H54 (cell line): ENCODE data around the gene NEDD4L.

Source experiments
- DNase-seq: peaks from one replicate; pipeline ENCODE4 v3.0.0; 2011; ENCODE audit warnings: low spot score, mixed read lengths; ENCODE audit not compliant: insufficient read length
- FAIRE-seq: peaks from 3 replicates; lab custom pipeline; 2011; peaks lifted over from hg19 to GRCh38; lab: Jason Lieb, UNC
- POLR2A ChIP-seq: IDR thresholded peaks from 2 replicates; pipeline ENCODE4 v1.6.1; 2011; ENCODE audit warnings: low read depth, mild to moderate bottlenecking, low read length

The NEDD4L gene

GRCh38 chr18:58017267-58017666 lies 26.8 kb upstream of the NEDD4L start:
- FAIRE-seq (no peak), DNase-seq (no peak)
- no peak for TF ChIP-seq POLR2A

DNA sequence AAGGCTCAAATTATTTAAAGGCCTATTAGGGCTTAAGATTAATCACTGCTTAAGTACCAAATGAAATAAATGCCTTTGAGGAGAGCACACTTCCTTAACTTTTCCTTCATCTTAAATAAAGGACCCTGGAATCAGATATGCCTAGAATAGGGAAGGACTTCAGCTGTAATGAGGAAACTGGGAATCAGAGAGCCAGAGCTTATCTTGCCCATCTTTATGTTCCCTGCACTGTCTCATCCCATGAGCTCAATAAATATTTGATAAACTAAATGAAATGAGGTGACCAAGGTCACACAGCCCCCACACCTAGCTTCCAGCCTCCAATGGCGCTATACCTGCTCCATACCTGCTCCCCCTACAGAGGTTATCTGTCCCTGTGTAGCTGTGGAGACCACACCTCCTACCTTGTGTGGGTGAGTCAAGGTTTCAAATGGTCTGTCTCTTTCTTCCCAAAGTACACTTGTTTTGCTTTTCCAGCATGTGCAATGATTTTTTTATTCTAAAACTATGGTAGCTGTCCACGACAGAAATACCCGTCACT lies 23.4 kb upstream of the NEDD4L start:
- no peak for TF ChIP-seq POLR2A
- DNase-seq (no peak), FAIRE-seq (no peak)

DNA sequence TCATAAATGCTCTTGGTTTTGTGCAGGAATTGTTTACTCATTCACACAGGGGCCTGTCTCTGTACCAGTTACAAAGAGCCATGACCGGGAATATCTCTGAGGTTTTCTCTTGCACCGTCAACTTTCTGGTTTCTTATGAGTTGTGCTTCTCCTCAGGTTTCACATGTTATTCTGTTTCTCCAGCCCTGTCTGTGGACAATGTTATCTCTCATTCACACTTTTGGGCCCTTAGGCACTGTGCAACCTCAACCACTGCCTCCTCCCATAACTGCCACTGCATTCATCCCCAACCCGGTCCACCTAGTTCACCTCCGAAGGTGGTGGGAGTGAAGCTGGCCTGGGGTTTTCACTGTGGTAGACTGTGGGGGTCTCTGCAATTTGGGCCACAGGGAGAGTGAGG lies 22.5 kb upstream of the NEDD4L start:
- DNase-seq (no peak), FAIRE-seq (no peak)
- TF ChIP-seq POLR2A: no peak

- TF ChIP-seq POLR2A: no peak
- FAIRE-seq: no peak
- no peak for DNase-seq
Observed at GRCh38 chr18:58023108-58023507, 20.9 kb upstream of the NEDD4L start.

GRCh38 chr18:58024139-58024538 lies 19.9 kb upstream of the NEDD4L start:
- TF ChIP-seq POLR2A: no peak
- DNase-seq (no peak), FAIRE-seq (no peak)

GRCh38 chr18:58025205-58025604 lies 18.8 kb upstream of the NEDD4L start:
- FAIRE-seq (no peak), DNase-seq (no peak)
- no peak for TF ChIP-seq POLR2A

- DNase-seq (no peak), FAIRE-seq (no peak)
- no peak for TF ChIP-seq POLR2A
Observed at GRCh38 chr18:58025733-58026132, 18.3 kb upstream of the NEDD4L start.

- DNase-seq (no peak), FAIRE-seq (no peak)
- no peak for TF ChIP-seq POLR2A
Observed at GRCh38 chr18:58026395-58026794, 17.6 kb upstream of the NEDD4L start.

DNA sequence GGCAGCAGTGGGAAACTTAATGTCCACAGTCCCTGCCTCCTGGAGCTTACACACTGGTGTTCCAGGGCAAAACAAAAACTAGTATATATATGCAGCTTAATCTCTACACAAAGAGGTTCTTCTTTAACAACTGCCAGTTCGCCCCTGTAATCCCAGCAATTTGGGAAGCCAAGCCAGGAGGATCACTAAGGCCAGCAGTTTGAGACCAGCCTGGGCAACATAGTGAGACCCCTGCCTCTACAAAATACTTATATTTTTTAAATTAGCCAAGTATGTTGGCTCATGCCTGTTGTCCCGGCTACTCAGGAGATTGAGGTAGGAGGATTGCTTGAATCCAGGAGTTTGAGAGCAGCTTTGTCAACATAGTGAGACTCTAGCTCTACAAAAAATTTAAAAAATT lies 17.2 kb upstream of the NEDD4L start:
- no peak for TF ChIP-seq POLR2A
- DNase-seq (no peak), FAIRE-seq (no peak)

DNA sequence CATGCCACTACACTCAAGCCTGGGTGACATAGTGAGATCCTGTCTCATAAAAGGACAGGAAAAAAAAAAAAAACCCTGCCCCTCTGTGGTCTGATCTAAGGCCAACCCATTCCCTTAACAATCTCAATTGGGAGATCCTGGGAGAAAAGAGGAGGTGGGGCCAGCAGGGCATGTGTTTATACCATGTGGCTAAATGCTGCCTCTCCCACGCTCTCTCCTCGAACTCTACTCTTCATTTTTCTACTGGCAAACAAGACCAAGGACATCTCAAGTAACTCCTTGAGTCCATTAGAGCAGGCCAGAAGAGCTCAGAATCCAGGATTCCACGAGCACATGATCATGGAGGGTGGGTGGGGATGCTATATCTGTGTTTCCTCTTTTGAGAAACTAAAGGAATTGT lies 16.7 kb upstream of the NEDD4L start:
- no peak for TF ChIP-seq POLR2A
- DNase-seq (no peak), FAIRE-seq (no peak)

- no peak for TF ChIP-seq POLR2A
- DNase-seq (no peak), FAIRE-seq (no peak)
Observed at GRCh38 chr18:58028109-58028784, 15.8 kb upstream of the NEDD4L start.

DNA sequence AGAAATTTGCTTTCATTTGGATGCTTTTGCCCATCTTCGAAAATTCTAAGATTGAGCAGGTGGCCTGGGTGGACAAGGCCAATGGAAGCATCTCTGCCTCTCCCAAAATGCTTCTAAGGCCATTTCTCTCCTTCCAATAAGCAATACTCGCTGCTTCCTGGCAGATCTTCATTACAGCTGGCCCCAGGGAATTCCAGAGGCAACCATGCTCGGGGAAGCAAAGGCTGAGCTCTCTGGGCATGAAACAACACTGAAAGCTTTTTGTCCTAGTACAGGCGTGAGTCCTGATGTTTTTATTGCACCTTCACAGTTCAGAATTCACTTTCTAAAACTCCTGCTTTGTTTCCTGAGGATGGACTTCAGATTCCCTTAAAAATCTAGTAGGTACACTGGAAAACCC lies 11.8 kb upstream of the NEDD4L start:
- TF ChIP-seq POLR2A: no peak
- DNase-seq (no peak), FAIRE-seq (no peak)

DNA sequence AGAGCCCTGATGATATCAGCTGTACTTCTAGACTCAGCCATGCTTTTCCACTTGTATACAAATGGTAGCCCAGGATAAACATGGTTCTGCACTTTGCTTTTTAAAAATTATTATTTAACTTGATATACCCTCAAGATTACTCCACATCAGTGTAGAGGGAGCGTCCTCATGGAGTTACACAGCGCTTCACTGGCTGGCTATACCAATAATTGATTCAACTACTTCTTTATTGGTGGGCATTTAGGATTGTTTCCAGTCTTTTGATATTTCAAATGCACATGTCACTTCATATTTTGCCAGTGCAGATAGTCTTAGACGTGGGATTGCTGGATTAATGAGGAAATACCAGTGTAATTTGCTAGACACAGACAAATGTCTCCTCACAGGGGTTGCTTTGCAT lies 10.8 kb upstream of the NEDD4L start:
- TF ChIP-seq POLR2A: no peak
- FAIRE-seq (no peak), DNase-seq (no peak)

DNA sequence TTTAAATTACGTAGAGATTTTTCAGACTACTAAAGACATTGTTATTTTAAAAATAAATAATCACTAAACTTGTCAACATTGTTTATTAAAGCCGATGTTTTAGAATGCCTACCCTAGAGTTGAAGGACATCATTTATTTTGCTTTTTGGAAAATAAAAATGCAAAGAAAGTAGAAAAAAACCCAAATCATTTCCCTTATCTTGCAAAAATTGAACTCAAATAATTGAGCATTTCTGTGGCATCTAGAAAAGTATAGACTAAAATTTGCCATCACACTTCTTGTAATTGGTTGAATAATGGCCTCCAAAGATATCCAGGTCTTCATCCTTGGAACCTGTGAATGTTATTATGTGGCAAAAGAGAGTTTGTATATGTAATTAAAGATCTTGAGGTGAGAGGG lies 9.7 kb upstream of the NEDD4L start:
- FAIRE-seq (no peak), DNase-seq (no peak)
- no peak for TF ChIP-seq POLR2A

DNA sequence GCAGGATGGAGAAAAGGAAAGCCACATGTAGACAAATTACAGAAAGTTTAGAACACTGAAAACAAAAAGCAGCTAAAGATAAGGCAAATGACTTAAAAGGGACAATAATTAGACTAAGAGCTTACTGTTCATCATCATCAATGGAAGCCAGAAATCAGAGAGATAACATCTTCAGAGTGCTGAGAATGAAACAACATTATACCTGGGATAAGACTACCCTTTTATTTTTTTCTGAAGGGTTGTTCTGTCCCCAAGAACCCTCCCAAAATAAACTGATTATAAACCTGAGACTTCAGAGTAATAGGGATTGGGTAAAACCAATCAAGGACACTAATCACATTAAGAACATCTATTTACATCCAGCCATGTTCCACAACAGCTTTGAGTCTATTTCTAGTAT lies 6.9 kb upstream of the NEDD4L start:
- FAIRE-seq (no peak), DNase-seq (no peak)
- TF ChIP-seq POLR2A: no peak
